ENCODE measurements around the gene SAMHD1. TPM values are rescaled to one million over a fixed set of nuclear protein-coding genes. Genes with fewer than 3 reads are reported as not detected.
A peak's percentile ranks its signal among the peaks of the same experiment; 100 is the strongest.
"Not testable (repeated sequence)": the region's sequence is repeated elsewhere in the genome, so short reads cannot be mapped to it uniquely, and the experiment has no call there.

The SAMHD1 gene
- total RNA-seq, 1 donor: 75.1 TPM

DNA sequence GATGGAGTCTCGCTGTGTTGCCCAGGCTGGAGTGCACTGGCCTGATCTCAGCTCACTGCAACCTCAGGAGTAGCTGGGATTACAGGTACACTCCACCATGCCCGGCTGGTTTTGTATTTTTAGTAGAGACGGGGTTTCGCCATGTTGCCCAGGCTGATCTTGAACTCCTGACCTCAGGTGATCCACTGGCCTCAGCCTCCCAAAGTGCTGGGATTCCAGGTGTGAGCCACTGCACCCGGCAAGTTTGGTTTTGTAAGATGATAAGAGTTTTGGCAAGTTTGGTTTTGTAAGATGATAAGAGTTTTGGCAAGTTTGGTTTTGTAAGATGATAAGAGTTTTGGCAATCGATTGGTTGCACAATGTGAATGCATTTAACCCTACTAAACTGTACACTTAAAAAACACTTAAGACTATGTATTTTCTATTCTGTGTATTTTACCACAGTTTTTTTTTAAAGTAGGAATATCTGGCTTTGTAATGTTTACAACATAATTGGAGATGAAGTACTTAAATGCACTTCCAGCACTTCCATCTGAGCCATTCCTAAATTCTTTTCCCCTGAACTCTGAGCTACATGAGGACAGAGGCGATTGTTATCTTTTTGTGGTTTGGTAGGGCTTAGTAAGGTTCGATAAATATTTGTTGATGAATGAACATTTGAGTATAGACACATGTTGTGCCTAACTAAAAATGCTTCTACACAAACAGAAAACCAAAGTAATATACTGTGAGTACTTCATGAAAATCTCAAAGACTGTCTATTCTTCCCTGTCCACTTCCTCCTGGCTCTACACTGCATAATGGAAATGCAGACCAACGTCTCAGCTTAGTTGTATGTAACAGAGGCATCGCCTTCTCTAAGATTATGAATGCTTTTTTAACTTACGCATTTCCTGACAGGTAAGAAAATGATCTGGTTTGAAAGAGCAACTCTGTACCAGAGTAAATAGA is 18.8 kb downstream of the SAMHD1 start:
- peak; percentile 96 for DNase-seq (ENCODE audit: low read depth)

GRCh38 chr20:36932067-36932466 is 19.4 kb downstream of the SAMHD1 start:
- DNase-seq (ENCODE audit: low read depth); H3K4me3 ChIP-seq (ENCODE audit: low read depth, low read length): not testable (repeated sequence)

More for the DNA sequence above, 18.8 kb downstream of the SAMHD1 start:
- no peak overlapping the region for H3K4me3 ChIP-seq (ENCODE audit: low read depth, low read length)
- no peak for TF ChIP-seq CTCF (IDR thresholded peaks at IDR 0.05; ENCODE audit: insufficient read depth, low read depth, low read length)

DNA sequence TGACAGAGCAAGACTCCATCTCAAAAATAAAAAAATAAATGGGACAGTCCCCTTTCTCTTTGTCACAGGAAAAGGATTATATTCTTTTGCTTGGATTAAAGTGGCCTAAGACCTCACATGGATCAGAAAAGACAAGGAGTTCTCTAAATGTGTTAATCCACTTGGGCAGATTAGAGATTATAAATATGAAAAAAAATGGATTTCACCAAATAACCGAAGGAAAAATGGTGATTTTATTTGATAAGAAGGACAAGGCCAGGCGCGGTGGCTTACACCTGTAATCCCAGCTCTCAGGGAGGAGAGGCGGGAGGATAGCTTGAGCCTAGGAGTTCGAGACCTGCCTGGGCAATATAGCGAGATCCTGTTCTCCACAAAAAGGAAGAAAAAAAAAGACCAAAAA is 21.8 kb downstream of the SAMHD1 start:
- DNase-seq (ENCODE audit: low read depth): no peak
- no peak for TF ChIP-seq CTCF (IDR thresholded peaks at IDR 0.05; ENCODE audit: insufficient read depth, low read depth, low read length)
- no peak overlapping the region for H3K4me3 ChIP-seq (ENCODE audit: low read depth, low read length)

- TF ChIP-seq CTCF (IDR thresholded peaks at IDR 0.05; ENCODE audit: insufficient read depth, low read depth, low read length): no peak
- H3K4me3 ChIP-seq (ENCODE audit: low read depth, low read length): no peak overlapping the region
- no peak for DNase-seq (ENCODE audit: low read depth)
Observed at GRCh38 chr20:36929290-36929689, 22.2 kb downstream of the SAMHD1 start.

- TF ChIP-seq CTCF (IDR thresholded peaks at IDR 0.05; ENCODE audit: insufficient read depth, low read depth, low read length): no peak
- H3K4me3 ChIP-seq (ENCODE audit: low read depth, low read length): no peak overlapping the region
- no peak for DNase-seq (ENCODE audit: low read depth)
Observed at GRCh38 chr20:36927704-36928103, 23.8 kb downstream of the SAMHD1 start.

DNA sequence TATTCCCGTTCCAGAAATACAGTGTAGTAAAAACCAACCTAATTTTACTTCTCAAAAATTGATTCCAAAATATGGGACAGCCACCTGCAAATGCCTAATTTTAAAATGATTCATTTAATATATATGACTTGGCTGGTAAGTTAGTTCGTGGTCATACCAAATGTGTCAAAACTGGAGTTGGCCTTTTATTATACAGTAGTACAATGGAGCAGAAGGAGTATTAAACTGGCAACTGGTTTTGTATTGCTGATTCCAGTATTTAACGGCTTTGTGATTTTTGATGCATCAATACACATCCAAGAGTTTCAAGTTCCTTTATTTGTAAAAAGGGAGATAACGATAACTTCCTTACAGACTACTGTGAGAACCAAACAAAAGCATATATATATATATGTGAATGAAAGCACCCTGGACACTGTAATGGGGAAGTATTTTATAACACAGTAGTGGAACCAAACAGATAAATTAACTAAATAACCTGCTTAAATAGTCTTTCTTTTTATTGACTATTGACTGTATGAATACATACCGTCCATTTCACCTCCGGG is 24.8 kb downstream of the SAMHD1 start:
- no peak for DNase-seq (ENCODE audit: low read depth)
- TF ChIP-seq CTCF (IDR thresholded peaks at IDR 0.05; ENCODE audit: insufficient read depth, low read depth, low read length): no peak
- H3K4me3 ChIP-seq (ENCODE audit: low read depth, low read length): no peak overlapping the region

DNA sequence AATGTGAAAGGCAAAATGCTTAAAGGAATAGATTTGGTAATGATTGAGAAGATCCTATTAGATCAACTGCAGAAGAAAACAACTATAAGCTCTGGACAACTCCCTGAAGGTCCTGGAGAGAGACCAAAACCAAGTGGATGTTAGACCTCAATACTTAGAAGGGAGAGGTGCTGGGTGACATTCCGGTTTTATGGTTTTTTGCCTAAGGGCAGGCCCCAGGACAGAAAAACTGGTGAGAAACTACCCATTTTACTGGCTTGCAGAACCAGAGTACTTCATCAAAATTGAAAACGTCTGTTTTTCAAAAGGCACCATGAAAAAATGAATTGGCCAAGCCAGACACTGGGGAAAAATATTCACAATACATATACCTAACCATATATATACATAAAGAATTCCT is 26.3 kb downstream of the SAMHD1 start:
- H3K4me3 ChIP-seq (ENCODE audit: low read depth, low read length): no peak overlapping the region
- peak; percentile 42 for DNase-seq (ENCODE audit: low read depth)
- no peak for TF ChIP-seq CTCF (IDR thresholded peaks at IDR 0.05; ENCODE audit: insufficient read depth, low read depth, low read length)

Measured in fibroblast of villous mesenchyme (primary cell).